Upper lobe of left lung (tissue), 4 donors: Measurements from ENCODE around the gene FRAS1.

Source experiments
- POLR2A ChIP-seq, 4 donors: fragments of 450-650 bp; IDR thresholded peaks; one replicate each; pipeline ENCODE4 v1.5.1; 2016 to 2017; ENCODE audit warnings: antibody characterized with exemption in 4 of 4, mild to moderate bottlenecking in 2 of 4
- POLR2AphosphoS5 ChIP-seq, 2 donors: sonication (generic); formaldehyde crosslinking; IDR thresholded peaks; one replicate each; pipeline ENCODE4 v1.5.1; 2017; ENCODE audit warnings: antibody characterized with exemption in 2 of 2
- TF ChIP-seq, protein P1 (sequence below), 6 experiments: fragments of 450-650 bp in 4 of 6; fragments of 200-600 bp in 2 of 6; sonication (generic) in 2 of 6; IDR thresholded peaks; one replicate each; pipeline ENCODE4 v1.5.1; 2016 to 2019; ENCODE audit warnings: antibody characterized with exemption in 6 of 6

DNA sequence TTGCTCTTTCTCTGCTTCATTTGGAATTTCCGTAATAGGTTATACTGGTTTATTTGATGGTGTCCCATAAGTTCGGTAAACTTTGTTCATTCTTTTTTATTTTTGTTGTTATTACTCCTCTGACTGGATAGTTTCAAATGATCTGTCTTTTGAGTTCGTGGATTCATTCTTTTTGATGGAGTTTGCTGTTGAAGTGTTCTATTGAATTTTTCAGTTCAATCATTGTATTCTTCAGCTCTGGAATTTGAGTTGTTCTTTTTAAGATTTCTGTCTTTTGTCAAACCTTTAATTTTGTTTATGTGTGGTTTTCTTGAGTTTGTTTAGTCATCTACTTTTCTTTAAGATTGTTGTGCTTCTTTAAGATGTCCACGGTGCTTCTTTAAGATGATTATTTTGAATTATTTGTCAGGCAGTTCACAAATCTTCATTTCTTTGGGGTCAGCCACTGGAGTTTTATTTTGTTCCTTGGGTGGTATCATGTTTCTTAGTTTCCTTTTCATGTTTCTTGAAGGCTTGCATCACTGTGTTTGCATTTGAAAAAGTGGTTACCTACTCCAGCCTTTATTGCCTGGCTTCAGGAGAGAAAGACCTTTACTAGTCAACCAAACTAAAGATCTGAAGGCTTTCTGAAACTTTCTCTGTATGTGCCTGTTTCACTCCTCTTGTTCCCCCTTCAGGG lies 339.6 kb downstream of the FRAS1 start:
- TF ChIP-seq, protein P1, sequence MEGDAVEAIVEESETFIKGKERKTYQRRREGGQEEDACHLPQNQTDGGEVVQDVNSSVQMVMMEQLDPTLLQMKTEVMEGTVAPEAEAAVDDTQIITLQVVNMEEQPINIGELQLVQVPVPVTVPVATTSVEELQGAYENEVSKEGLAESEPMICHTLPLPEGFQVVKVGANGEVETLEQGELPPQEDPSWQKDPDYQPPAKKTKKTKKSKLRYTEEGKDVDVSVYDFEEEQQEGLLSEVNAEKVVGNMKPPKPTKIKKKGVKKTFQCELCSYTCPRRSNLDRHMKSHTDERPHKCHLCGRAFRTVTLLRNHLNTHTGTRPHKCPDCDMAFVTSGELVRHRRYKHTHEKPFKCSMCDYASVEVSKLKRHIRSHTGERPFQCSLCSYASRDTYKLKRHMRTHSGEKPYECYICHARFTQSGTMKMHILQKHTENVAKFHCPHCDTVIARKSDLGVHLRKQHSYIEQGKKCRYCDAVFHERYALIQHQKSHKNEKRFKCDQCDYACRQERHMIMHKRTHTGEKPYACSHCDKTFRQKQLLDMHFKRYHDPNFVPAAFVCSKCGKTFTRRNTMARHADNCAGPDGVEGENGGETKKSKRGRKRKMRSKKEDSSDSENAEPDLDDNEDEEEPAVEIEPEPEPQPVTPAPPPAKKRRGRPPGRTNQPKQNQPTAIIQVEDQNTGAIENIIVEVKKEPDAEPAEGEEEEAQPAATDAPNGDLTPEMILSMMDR (IDR thresholded peaks at IDR 0.05) = no peak
- TF ChIP-seq POLR2A (IDR thresholded peaks at IDR 0.05) = no peak
- TF ChIP-seq POLR2AphosphoS5 (IDR thresholded peaks at IDR 0.05) = no peak
